Stimulated activated effector memory CD8-positive, alpha-beta T cell treated with anti-CD3 and anti-CD28 coated beads, Interleukin-12 subunit alpha, Interleukin-12 subunit beta, amount 100 ng/mL, for 72 hours (primary cell): ENCODE results near the gene IRF3.
A peak's percentile ranks its signal among the peaks of the same experiment; 100 is the strongest.

Source experiments
- ATAC-seq: fragments of 150-1000 bp; cut with Tn5 transposase; 2 replicates; pipeline ENCODE4 v1.10.0; 2021
- DNase-seq, 2 donors: peaks; one replicate each; pipeline ENCODE4 v3.0.0; 2021 to 2022; ENCODE audit warnings: low spot score in 2 of 2
- H3K27ac Mint-ChIP-seq: one replicate; pipeline ENCODE4 v1.8.0; 2022; ENCODE audit warnings: mild to moderate bottlenecking, mixed read lengths
- H3K36me3 Mint-ChIP-seq: one replicate; pipeline ENCODE4 v1.8.0; 2022; ENCODE audit warnings: mild to moderate bottlenecking, mixed read lengths
- H3K4me1 Mint-ChIP-seq: one replicate; pipeline ENCODE4 v1.8.0; 2022; ENCODE audit warnings: mixed read lengths
- H3K4me3 Mint-ChIP-seq: one replicate; pipeline ENCODE4 v1.8.0; 2022; ENCODE audit warnings: mild to moderate bottlenecking, mixed read lengths
- H3K9me3 Mint-ChIP-seq: one replicate; pipeline ENCODE4 v1.8.0; 2022; ENCODE audit warnings: mixed read lengths

Gene IRF3

GRCh38 chr19:49690079-49690655 lies 24.5 kb upstream of the IRF3 start:
- peaks cover 63% of the 10 kb centered on the region for H3K36me3 Mint-ChIP-seq
- peak overlapping the region; percentile 71 for H3K4me3 Mint-ChIP-seq
- ATAC-seq (no peak), DNase-seq (no peak)
- H3K27ac Mint-ChIP-seq: peak overlapping the region; percentile 70
- no peaks in the 10 kb centered on the region for H3K9me3 Mint-ChIP-seq
- peaks cover 36% of the 10 kb centered on the region for H3K4me1 Mint-ChIP-seq

- H3K36me3 Mint-ChIP-seq: peaks cover 71% of the 10 kb centered on the region
- DNase-seq: no peak
- peak within 1 kb of the TSS; percentile 70 for H3K27ac Mint-ChIP-seq
- peaks cover 36% of the 10 kb centered on the region for H3K4me1 Mint-ChIP-seq
- ATAC-seq: peak; percentile 23
- H3K9me3 Mint-ChIP-seq: no peaks in the 10 kb centered on the region
- peak within 1 kb of the TSS; percentile 71 for H3K4me3 Mint-ChIP-seq
Observed at GRCh38 chr19:49689133-49690078, 23.7 kb upstream of the IRF3 start, which contains the start of gene ADM5. Gene ADM5, plus strand, starts transcription at chr19:49689594. Its CDS starts 244 bp downstream, at chr19:49689838.

- H3K9me3 Mint-ChIP-seq: no peaks in the 10 kb centered on the region
- peaks cover 79% of the 10 kb centered on the region for H3K36me3 Mint-ChIP-seq
- ATAC-seq (no peak), DNase-seq (no peak)
- peaks cover 43% of the 10 kb centered on the region for H3K4me1 Mint-ChIP-seq
- H3K27ac Mint-ChIP-seq: no peak overlapping the region
- no peak overlapping the region for H3K4me3 Mint-ChIP-seq
Observed at GRCh38 chr19:49688531-49689132, 23.0 kb upstream of the IRF3 start.

- DNase-seq (no peak), ATAC-seq (no peak)
- Mint-ChIP-seq H3K4me3 (no peak overlapping the region), H3K4me1 (peaks cover 43% of the 10 kb centered on the region), H3K36me3 (peaks cover 87% of the 10 kb centered on the region), H3K27ac (no peak overlapping the region), H3K9me3 (no peaks in the 10 kb centered on the region)
Observed at GRCh38 chr19:49687566-49688316, 22.1 kb upstream of the IRF3 start.

- Mint-ChIP-seq H3K27ac (no peak overlapping the region), H3K4me3 (no peak overlapping the region), H3K9me3 (no peaks in the 10 kb centered on the region), H3K36me3 (peaks cover 90% of the 10 kb centered on the region), H3K4me1 (peaks cover 48% of the 10 kb centered on the region)
- ATAC-seq: no peak
- no peak for DNase-seq
Observed at GRCh38 chr19:49687150-49687549, 21.5 kb upstream of the IRF3 start.

GRCh38 chr19:49686503-49687088 lies 20.9 kb upstream of the IRF3 start:
- H3K36me3 Mint-ChIP-seq: peaks cover 90% of the 10 kb centered on the region
- no peak for ATAC-seq

GRCh38 chr19:49685845-49686332 lies 20.2 kb upstream of the IRF3 start:
- no peaks in the 10 kb centered on the region for H3K9me3 Mint-ChIP-seq
- peaks cover 94% of the 10 kb centered on the region for H3K36me3 Mint-ChIP-seq
- no peak overlapping the region for H3K4me3 Mint-ChIP-seq
- H3K27ac Mint-ChIP-seq: peak overlapping the region; percentile 70
- ATAC-seq (no peak), DNase-seq (no peak)
- H3K4me1 Mint-ChIP-seq: peaks cover 51% of the 10 kb centered on the region

More at GRCh38 chr19:49686503-49687088, 20.9 kb upstream of the IRF3 start:
- no peak for DNase-seq
- no peak overlapping the region for H3K27ac Mint-ChIP-seq
- H3K4me3 Mint-ChIP-seq: no peak overlapping the region
- no peaks in the 10 kb centered on the region for H3K9me3 Mint-ChIP-seq
- peaks cover 53% of the 10 kb centered on the region for H3K4me1 Mint-ChIP-seq

GRCh38 chr19:49684983-49685553 lies 19.4 kb upstream of the IRF3 start:
- Mint-ChIP-seq H3K36me3 (peaks cover 94% of the 10 kb centered on the region), H3K27ac (no peak overlapping the region)

GRCh38 chr19:49684251-49684982 lies 18.8 kb upstream of the IRF3 start:
- Mint-ChIP-seq H3K4me3 (no peak overlapping the region), H3K4me1 (peaks cover 51% of the 10 kb centered on the region), H3K36me3 (peaks cover 94% of the 10 kb centered on the region), H3K27ac (no peak overlapping the region), H3K9me3 (no peaks in the 10 kb centered on the region)
- no peak for DNase-seq
- no peak for ATAC-seq

More at GRCh38 chr19:49684983-49685553, 19.4 kb upstream of the IRF3 start:
- no peak for ATAC-seq
- no peak for DNase-seq
- H3K9me3 Mint-ChIP-seq: no peaks in the 10 kb centered on the region
- H3K4me3 Mint-ChIP-seq: no peak overlapping the region
- peaks cover 51% of the 10 kb centered on the region for H3K4me1 Mint-ChIP-seq

GRCh38 chr19:49683814-49684250 lies 18.2 kb upstream of the IRF3 start:
- H3K27ac Mint-ChIP-seq: peak overlapping the region; percentile 26
- no peaks in the 10 kb centered on the region for H3K9me3 Mint-ChIP-seq
- no peak for ATAC-seq
- H3K4me1 Mint-ChIP-seq: peaks cover 52% of the 10 kb centered on the region
- no peak overlapping the region for H3K4me3 Mint-ChIP-seq
- peaks cover 92% of the 10 kb centered on the region for H3K36me3 Mint-ChIP-seq
- no peak for DNase-seq

- peaks cover 94% of the 10 kb centered on the region for H3K36me3 Mint-ChIP-seq
- no peak overlapping the region for H3K27ac Mint-ChIP-seq
- ATAC-seq (no peak), DNase-seq (no peak)
- H3K4me3 Mint-ChIP-seq: peak overlapping the region; percentile 19
- peaks cover 59% of the 10 kb centered on the region for H3K4me1 Mint-ChIP-seq
- H3K9me3 Mint-ChIP-seq: no peaks in the 10 kb centered on the region
Observed at GRCh38 chr19:49682274-49682673, 16.6 kb upstream of the IRF3 start.

GRCh38 chr19:49681830-49682229 lies 16.2 kb upstream of the IRF3 start:
- Mint-ChIP-seq H3K4me1 (peaks cover 59% of the 10 kb centered on the region), H3K27ac (no peak overlapping the region), H3K4me3 (peak overlapping the region; percentile 19), H3K36me3 (peaks cover 94% of the 10 kb centered on the region), H3K9me3 (no peaks in the 10 kb centered on the region)
- DNase-seq (no peak), ATAC-seq (no peak)

- H3K9me3 Mint-ChIP-seq: no peaks in the 10 kb centered on the region
- H3K27ac Mint-ChIP-seq: peak overlapping the region; percentile 84
- H3K36me3 Mint-ChIP-seq: peaks cover 92% of the 10 kb centered on the region
- peak; percentile 17 for ATAC-seq
- DNase-seq: peak; percentile 99
- peak overlapping the region; percentile 93 for H3K4me3 Mint-ChIP-seq
- H3K4me1 Mint-ChIP-seq: peaks cover 66% of the 10 kb centered on the region
Observed at GRCh38 chr19:49680421-49681351, 15.0 kb upstream of the IRF3 start.
